ENCODE data around the gene LTV1.

DNA sequence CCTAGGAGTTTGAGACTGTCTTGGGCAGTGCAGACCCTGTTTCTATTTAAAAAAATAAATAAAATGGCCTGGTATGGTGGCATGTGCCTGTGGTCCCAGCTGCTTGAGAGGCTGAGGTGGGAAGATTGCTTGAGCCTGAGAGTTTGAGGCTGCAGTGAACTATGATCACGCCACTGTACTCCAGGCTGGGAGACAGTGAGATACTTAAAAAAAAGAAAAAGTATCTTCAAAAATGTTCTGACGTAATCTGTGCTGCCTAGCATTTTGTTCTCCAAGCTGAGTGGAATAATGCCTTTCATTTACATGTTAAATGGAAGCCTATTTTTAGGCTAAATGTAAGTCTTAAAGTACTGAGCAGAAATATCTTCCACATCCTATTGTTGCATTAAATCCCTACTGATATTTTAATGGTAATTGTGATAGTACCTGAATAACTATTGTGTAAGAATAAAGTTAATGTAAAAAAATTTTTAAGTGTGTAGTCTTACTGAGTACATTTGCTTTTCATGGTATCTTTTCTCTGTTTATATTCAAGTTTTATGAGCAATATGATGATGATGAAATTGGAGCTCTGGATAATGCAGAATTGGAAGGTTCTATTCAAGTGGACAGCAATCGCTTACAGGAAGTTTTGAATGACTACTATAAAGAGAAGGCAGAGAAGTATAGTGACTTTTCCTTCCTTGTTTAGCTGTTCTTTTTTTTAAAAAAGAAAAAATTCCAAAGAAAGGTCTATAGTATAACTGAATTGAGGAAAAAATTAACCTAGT is 16.9 kb downstream of the LTV1 start:
- TF ChIP-seq YY1 (IDR thresholded peaks at IDR 0.05; ENCODE audit: insufficient read depth, insufficient read length) (no peak), SUZ12 (IDR thresholded peaks at IDR 0.05; ENCODE audit: extremely low read depth, insufficient read depth, insufficient read length) (no peak)
